ENCODE data around the gene SULT1B1. TPM values are rescaled to one million over a fixed set of nuclear protein-coding genes. Genes with fewer than 3 reads are reported as not detected.

SULT1B1 gene
- total RNA-seq, 4 donors from 2014 or later = 0.51 to 2.4 (median 2.2) TPM

DNA sequence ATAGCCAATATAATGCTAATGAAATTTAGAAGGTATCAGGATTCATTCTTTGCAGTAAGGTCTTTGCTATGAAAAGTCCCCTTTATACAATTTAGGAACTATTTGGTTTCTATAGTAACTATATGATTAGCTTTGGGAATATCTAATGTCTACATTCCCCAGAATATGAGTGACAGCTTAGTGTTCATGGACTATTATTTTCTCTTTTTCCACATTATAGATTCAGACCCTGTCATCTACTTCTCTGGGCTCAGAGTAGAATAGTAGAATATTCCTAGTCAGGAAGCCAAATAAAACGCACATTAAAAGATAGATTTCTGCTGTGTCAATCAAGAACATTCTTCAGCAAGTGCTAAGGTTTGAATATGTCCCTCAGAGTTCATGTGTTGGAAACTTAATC lies 26.1 kb upstream of the SULT1B1 start:
- no peak for DNase-seq

GRCh38 chr4:69785211-69785831 lies 24.9 kb upstream of the SULT1B1 start:
- no peaks in the 10 kb centered on the region for H3K27me3 ChIP-seq
- TF ChIP-seq CTCF (IDR thresholded peaks at IDR 0.05) = no peak
- TF ChIP-seq POLR2A (IDR thresholded peaks at IDR 0.05) = no peak
- H3K4me3 ChIP-seq = no peak overlapping the region
- no peaks in the 10 kb centered on the region for H3K9me3 ChIP-seq
- H3K4me1 ChIP-seq = no peaks in the 10 kb centered on the region
- intact Hi-C loops (cut with DNase I; ENCODE audit: low total_unique reads) = no loop called here
- no peak overlapping the region for H3K27ac ChIP-seq
- no peak for DNase-seq
- no peaks in the 10 kb centered on the region for H3K36me3 ChIP-seq

More for the DNA sequence above, 26.1 kb upstream of the SULT1B1 start:
- Histone ChIP-seq H3K27me3 (no peaks in the 10 kb centered on the region), H3K36me3 (no peaks in the 10 kb centered on the region), H3K4me1 (no peaks in the 10 kb centered on the region), H3K4me3 (no peak overlapping the region), H3K27ac (no peak overlapping the region), H3K9me3 (no peaks in the 10 kb centered on the region)
- intact Hi-C loops (cut with DNase I; ENCODE audit: low total_unique reads) = no loop called here
- TF ChIP-seq POLR2A (IDR thresholded peaks at IDR 0.05) = no peak
- no peak for TF ChIP-seq CTCF (IDR thresholded peaks at IDR 0.05)

- no peaks in the 10 kb centered on the region for H3K36me3 ChIP-seq
- no peak overlapping the region for H3K4me3 ChIP-seq
- TF ChIP-seq CTCF (IDR thresholded peaks at IDR 0.05) = no peak
- no peak for TF ChIP-seq POLR2A (IDR thresholded peaks at IDR 0.05)
- intact Hi-C loops (cut with DNase I; ENCODE audit: low total_unique reads) = no loop called here
- no peak overlapping the region for H3K27ac ChIP-seq
- no peaks in the 10 kb centered on the region for H3K9me3 ChIP-seq
- no peaks in the 10 kb centered on the region for H3K27me3 ChIP-seq
- no peaks in the 10 kb centered on the region for H3K4me1 ChIP-seq
- no peak for DNase-seq
Observed at GRCh38 chr4:69782651-69783310, 22.4 kb upstream of the SULT1B1 start.

- no peak overlapping the region for H3K27ac ChIP-seq
- intact Hi-C loops (cut with DNase I; ENCODE audit: low total_unique reads) = no loop called here
- H3K4me3 ChIP-seq = no peak overlapping the region
- no peaks in the 10 kb centered on the region for H3K27me3 ChIP-seq
- no peaks in the 10 kb centered on the region for H3K9me3 ChIP-seq
- no peak for TF ChIP-seq POLR2A (IDR thresholded peaks at IDR 0.05)
- TF ChIP-seq CTCF (IDR thresholded peaks at IDR 0.05) = no peak
- H3K4me1 ChIP-seq = no peaks in the 10 kb centered on the region
- H3K36me3 ChIP-seq = no peaks in the 10 kb centered on the region
- DNase-seq = no peak
Observed at GRCh38 chr4:69781458-69782418, 21.3 kb upstream of the SULT1B1 start.

All from uterus (tissue), 4 donors.